Eye (tissue), 1 donor: ENCODE data around the gene OR6C1.
"Not testable (repeated sequence)": the region's sequence is repeated elsewhere in the genome, so short reads cannot be mapped to it uniquely, and the experiment has no call there.

Source experiments
- DNase-seq: peaks from one replicate; pipeline ENCODE4 v3.0.0-alpha.2; 2015

OR6C1 gene

DNA sequence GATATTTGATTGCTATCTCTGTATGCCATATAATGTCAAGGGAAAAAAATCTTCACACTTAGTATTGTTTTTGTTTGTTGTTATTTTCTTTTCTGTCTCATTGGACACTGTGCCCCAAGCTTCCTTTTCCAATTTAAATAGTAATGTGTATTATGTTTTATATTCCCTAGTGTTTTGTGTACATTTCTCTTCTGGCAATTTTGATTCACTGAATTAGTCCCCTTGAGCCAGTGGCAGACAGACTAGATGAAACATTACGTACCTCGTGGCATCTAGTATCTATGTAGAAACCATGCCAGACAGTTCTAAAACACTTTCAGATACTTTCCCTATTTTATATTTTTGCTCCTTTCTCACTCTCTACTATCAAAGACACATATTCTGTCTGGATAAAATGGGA is at the start of gene OR6C1:
OR6C1 (plus strand) TSS at position 301 of the 400 bp plus-strand sequence. CDS start 6,257 bp downstream, outside the sequence.
- no peak for DNase-seq

DNA sequence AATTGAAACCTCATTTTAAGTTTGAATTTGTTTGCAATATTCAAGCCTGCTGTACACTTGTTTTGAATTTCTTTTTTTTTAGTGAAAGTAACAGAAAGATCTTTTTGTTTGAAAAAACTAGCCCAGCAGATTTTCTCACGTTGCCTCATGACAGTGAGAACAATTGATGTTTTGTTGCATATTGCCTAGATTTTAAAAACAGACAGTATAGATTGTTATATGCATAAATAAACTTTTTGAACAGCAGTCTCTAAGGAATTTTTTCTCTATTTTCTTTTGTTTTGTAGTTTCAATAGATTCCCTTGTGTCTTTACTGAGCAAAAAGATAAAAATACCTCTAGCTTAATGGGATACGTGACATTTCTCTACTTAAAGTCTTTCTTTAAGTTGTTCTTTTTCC is 33.2 kb upstream of the OR6C1 start:
- DNase-seq = no peak

DNA sequence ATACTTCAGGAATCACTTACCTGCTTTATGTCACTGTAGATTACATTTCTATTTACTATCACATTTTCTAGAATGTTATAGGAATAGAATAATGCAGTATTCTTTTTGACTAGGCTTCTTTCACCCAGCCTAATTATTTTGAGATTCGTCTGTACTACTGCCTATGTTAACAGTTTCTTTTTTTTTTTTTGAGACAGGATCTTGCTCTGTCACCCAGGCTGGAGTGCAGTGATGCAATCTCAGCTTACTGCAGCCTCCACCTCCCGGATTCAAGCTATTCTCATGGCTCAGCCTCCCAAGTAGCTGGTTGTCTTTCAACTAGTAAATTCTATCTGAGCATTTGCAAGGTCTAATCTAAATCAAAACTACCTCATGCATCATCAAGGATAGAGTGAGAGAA is 24.1 kb upstream of the OR6C1 start:
- DNase-seq = no peak

DNA sequence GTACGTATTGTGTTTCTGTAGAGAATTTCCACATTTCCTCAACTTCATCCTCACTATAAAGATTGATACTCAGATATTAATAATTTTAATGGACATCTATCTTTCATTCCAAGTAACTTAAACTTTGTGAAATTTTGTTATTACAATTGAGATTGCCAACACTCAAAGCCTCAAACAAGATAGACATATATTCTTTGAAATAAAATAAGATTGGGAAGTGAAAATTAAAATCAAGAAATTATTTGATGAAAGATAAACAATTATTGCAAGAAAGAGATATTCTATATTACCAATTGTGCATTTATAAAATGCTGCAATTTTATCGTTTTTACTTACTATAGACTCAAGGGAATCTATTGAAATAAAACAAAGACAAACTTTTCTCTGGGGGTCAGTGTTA is 17.7 kb upstream of the OR6C1 start, which contains the start of gene OR6C6:
OR6C6 (minus strand) TSS at position 101 of the 400 bp plus-strand sequence. CDS start 1,337 bp downstream, outside the sequence.
- DNase-seq = no peak

DNA sequence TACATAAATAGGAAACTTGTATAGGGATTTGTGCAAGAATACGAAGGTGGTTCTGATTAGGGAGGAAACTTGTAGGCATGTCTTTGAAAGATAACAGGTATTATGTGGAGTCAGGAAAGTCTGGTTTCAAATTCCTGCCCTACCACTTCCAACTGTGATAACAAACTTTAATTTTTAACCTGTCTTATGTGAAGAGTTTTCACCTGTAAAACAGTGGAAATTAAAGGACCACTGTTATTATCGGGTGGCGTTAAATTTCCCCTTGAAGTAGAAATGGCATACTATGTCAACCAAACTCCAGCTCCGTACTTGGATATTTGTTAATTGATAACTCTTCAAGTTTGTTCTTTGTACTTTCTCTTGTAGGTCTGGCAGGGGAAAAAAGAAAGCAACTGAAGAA is 6.1 kb downstream of the OR6C1 start:
- no peak for DNase-seq

DNA sequence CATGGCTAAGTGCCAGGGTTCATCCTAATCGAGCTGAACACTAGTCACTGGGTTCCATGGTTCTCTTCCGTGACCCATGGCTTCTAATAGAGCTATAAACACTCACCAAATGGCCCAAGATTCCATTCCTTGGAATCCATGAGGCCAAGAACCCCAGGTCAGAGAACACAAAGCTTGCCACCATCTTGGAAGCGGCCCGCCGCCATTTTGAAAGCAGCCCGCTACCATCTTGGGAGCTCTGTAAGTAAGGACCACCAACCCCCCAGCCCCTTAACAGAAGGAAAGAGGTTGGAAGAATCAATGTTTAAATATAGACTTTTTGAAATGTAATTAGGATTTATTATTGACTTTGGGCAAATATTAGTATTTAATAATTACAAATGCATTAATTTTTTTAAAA is 11.7 kb downstream of the OR6C1 start:
- not testable (repeated sequence) for DNase-seq

DNA sequence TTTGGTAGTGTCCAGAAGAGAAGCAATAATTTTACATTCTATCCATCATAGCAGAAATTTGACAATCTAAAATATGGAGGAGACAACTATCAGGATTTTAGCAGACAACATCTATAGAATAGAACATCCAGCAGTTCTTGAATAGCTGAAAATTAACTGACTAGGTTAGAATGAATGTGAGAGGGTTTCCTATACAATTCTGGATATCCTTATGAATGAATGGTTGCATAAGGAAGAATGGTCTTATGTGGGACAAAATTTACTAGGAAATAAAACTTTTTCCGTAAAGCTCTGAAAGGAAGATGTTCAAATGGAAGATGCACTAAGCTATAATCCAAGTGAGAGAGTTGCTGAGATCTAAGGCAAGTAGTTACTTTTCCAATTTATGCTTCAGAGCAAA is 16.3 kb downstream of the OR6C1 start, which contains the start of gene OR6C3:
OR6C3 (plus strand) TSS at position 301 of the 400 bp plus-strand sequence. CDS start 955 bp downstream, outside the sequence.
- DNase-seq = no peak

DNA sequence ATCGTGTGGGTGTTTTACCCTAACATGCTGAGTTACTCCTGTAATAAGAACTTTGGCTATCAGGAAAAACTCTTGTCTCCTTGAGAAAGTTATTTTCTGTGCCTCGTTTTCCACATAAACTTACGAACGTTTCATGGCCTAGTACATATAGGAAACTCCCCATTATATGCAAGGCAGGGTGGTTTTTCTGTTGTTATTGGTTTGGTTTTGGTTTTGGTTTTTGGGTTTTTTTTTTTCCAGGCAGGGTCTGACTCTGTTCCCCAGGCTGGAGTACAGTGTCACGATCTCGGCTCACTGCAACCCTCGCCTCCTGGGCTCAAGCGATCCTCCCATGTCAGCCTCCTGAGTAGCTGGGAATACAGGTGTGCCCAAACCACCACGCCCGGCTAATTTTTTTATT is 21.9 kb downstream of the OR6C1 start:
- no peak for DNase-seq

DNA sequence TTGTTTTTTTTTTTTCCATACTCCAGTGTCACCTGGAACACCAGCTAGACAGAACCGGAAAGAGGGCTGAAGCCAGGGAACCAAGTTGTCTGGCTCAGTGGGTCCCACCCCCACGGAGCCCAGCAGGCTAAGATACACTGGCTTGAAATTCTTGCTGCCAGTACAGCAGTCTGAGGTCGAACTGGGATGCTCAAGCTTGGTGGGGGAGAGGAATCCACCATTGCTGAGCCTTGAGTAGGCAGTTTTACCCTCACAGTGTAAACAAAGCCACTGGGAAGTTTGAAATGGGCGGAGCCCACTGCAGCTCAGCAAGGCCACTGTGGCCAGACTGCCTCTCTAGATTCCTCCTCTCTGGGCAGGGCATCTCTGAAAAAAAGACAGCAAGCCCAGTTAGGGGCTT is 41.2 kb downstream of the OR6C1 start:
- not testable (repeated sequence) for DNase-seq

DNA sequence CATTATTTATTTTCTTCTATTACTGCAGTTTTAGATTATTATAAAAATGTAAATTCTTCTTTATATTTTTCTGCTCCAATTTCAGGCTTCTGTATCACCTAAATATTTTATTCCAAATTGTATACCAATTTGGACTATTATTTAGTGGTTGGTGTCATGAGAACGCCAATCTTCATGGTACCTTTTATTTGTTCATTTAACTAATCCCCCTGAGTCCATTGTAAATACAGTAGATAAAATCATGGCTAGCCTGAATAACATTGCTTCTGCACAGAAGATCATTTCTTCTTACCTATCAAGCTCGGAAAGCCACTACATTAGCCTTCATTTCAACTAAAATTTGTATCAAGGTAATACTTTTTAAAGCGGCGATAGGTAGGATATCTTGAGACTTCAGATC is 48.5 kb downstream of the OR6C1 start, which contains the start of gene OR6C75:
OR6C75 (plus strand) TSS at position 301 of the 400 bp plus-strand sequence. CDS start 2,136 bp downstream, outside the sequence.
- no peak for DNase-seq

DNA sequence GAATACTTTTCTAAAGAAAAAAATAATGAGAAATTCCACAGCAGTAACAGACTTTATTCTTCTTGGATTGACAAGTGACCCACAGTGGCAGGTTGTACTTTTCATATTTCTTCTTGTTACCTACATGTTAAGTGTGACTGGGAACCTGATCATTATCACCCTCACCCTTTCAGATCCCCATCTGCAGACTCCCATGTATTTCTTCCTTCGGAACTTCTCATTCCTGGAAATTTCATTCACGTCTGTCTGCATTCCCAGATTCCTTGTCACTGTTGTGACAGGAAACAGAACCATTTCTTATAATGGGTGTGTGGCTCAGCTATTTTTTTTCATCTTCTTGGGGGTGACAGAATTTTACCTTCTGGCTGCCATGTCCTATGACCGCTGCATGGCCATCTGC is 50.9 kb downstream of the OR6C1 start:
- DNase-seq = no peak
